ENCODE results near the gene SCN3A.

GRCh38 chr2:165248238-165248637 is 44.4 kb upstream of the SCN3A start:
- TF ChIP-seq GATA2 (IDR thresholded peaks at IDR 0.05; ENCODE audit: low read depth, low read length) (no peak), GATA3 (IDR thresholded peaks at IDR 0.05; ENCODE audit: low read depth, low read length) (no peak)
